Endothelial cell of umbilical vein (primary cell): ENCODE data around the gene TGFBI. TPM values are rescaled to one million over a fixed set of nuclear protein-coding genes. Genes with fewer than 3 reads are reported as not detected.

Experiments
- BruUV-seq: library from RNA; stranded (reverse); fragments of 400-500 nt; replicated peaks from 2 replicates; lab custom pipeline; 2021; lab: Mats Ljungman, UMichigan
- CTCF ChIA-PET: fragments of 300-600, 350-600 bp; sonication (Branson Sonifier 250); formaldehyde crosslinking; loops from one replicate; lab custom pipeline; 2021; ENCODE audit warnings: antibody characterized with exemption, inconsistent platforms; lab: Charles Lee
- POLR2A ChIA-PET: fragments of 300-600, 350-600 bp; sonication (Branson Sonifier 250); formaldehyde crosslinking; loops from one replicate; lab custom pipeline; 2021; ENCODE audit warnings: antibody characterized with exemption, inconsistent platforms; lab: Charles Lee
- DNase-seq: peaks from one replicate; pipeline ENCODE4 v3.0.0-alpha.2; 2011; ENCODE audit warnings: low read depth, low spot score
- FAIRE-seq: peaks from 2 replicates; lab custom pipeline; 2011; peaks lifted over from hg19 to GRCh38; lab: Jason Lieb, UNC
- H2AFZ ChIP-seq: 2 replicates; pipeline ENCODE4 v1.6.0; 2012; ENCODE audit warnings: low read depth, low read length, control low read depth, inconsistent platforms
- H3K27ac ChIP-seq: 2 replicates; pipeline ENCODE4 v1.5.1; 2011; ENCODE audit warnings: low read depth, mild to moderate bottlenecking, control low read depth, low read length, moderate library complexity; ENCODE audit not compliant: insufficient read depth
- H3K27me3 ChIP-seq, 2 experiments: 2 replicates each; pipeline versions ENCODE4 v1.6.0 to v1.6.1; 2011; ENCODE audit warnings: low read length in 2 of 2, mixed read lengths in 1 of 2; ENCODE audit not compliant: control insufficient read depth in 2 of 2, insufficient read depth in 2 of 2
- H3K36me3 ChIP-seq, 2 experiments: 2 replicates in 1 of 2; 3 replicates in 1 of 2; pipeline ENCODE4 v1.5.1; 2011; ENCODE audit warnings: low read length in 2 of 2, mild to moderate bottlenecking in 1 of 2, moderate library complexity in 1 of 2; ENCODE audit not compliant: control insufficient read depth in 2 of 2, insufficient read depth in 2 of 2; ENCODE audit errors: extremely low read depth in 1 of 2
- H3K4me1 ChIP-seq: 3 replicates; pipeline ENCODE4 v1.5.1; 2011; ENCODE audit warnings: mild to moderate bottlenecking, low read length; ENCODE audit not compliant: control insufficient read depth, insufficient read depth; ENCODE audit errors: extremely low read depth
- H3K4me2 ChIP-seq: 2 replicates; pipeline ENCODE4 v1.6.1; 2011; ENCODE audit warnings: low read length, control low read depth, mixed read lengths; ENCODE audit not compliant: insufficient read depth
- H3K4me3 ChIP-seq, 3 experiments: fragments of 200-600 bp in 1 of 3; sonication (generic), shearing (Covaris generic) in 1 of 3; replicated peaks in 1 of 3; 2 replicates each; pipeline ENCODE4 v1.5.1; 2011 to 2016; ENCODE audit warnings: control low read depth in 3 of 3, low read length in 3 of 3, mild to moderate bottlenecking in 2 of 3, inconsistent platforms in 1 of 3, low read depth in 1 of 3, moderate library complexity in 1 of 3; ENCODE audit not compliant: insufficient read depth in 1 of 3
- H3K79me2 ChIP-seq: 2 replicates; pipeline ENCODE4 v1.6.0; 2012; ENCODE audit warnings: low read length, inconsistent platforms; ENCODE audit not compliant: control insufficient read depth, insufficient read depth
- H3K9ac ChIP-seq: replicated peaks from 2 replicates; pipeline ENCODE3; 2011; ENCODE audit warnings: low read length, control low read depth; ENCODE audit not compliant: insufficient read depth; ENCODE audit errors: extremely low read depth
- H3K9me1 ChIP-seq: replicated peaks from 3 replicates; pipeline ENCODE4 v1.6.0; 2011; ENCODE audit warnings: mild to moderate bottlenecking, low read length; ENCODE audit not compliant: control insufficient read depth, insufficient read depth; ENCODE audit errors: extremely low read depth
- H3K9me3 ChIP-seq: replicated peaks from 2 replicates; pipeline ENCODE4 v1.5.1; 2012; ENCODE audit warnings: low read length, inconsistent platforms; ENCODE audit not compliant: control insufficient read depth, insufficient read depth
- H4K20me1 ChIP-seq: replicated peaks from 2 replicates; pipeline ENCODE3; 2011; ENCODE audit warnings: mild to moderate bottlenecking, low read length; ENCODE audit not compliant: control insufficient read depth, insufficient read depth; ENCODE audit errors: extremely low read depth
- CTCF ChIP-seq, 2 donors: IDR thresholded peaks; 1 replicate in 1 of 2; 2 replicates in 1 of 2; pipeline ENCODE4 v1.5.1; 2011; ENCODE audit warnings: low read length in 2 of 2, mild to moderate bottlenecking in 2 of 2, moderate library complexity in 2 of 2, control low read depth in 1 of 2, inconsistent platforms in 1 of 2, low read depth in 1 of 2; ENCODE audit not compliant: insufficient read depth in 1 of 2; ENCODE audit errors: extremely low read depth in 1 of 2
- EZH2 ChIP-seq: IDR thresholded peaks from 2 replicates; pipeline ENCODE4 v1.6.1; 2012; ENCODE audit warnings: borderline replicate concordance, low read depth, mild to moderate bottlenecking, moderate library complexity, low read length, inconsistent platforms; ENCODE audit not compliant: severe bottlenecking
- FOS ChIP-seq: IDR thresholded peaks from 2 replicates; pipeline ENCODE4 v1.6.1; 2011; ENCODE audit warnings: mild to moderate bottlenecking, low read length, moderate library complexity, borderline replicate concordance; ENCODE audit not compliant: insufficient read depth
- GATA2 ChIP-seq: IDR thresholded peaks from 2 replicates; pipeline ENCODE4 v1.7.0; 2011; ENCODE audit warnings: low read depth, mild to moderate bottlenecking, moderate library complexity, mixed read lengths, low read length; ENCODE audit not compliant: insufficient read length, insufficient read depth
- JUN ChIP-seq: IDR thresholded peaks from 2 replicates; pipeline ENCODE4 v1.6.1; 2011; ENCODE audit warnings: borderline replicate concordance, low read depth; ENCODE audit not compliant: insufficient read length, insufficient read depth
- MYC ChIP-seq: IDR thresholded peaks from one replicate; pipeline ENCODE4 v1.6.1; 2011; ENCODE audit warnings: mild to moderate bottlenecking, low read depth, low read length
- POLR2A ChIP-seq: IDR thresholded peaks from 2 replicates; pipeline ENCODE4 v1.6.1; 2012; ENCODE audit warnings: low read depth, mild to moderate bottlenecking, control low read depth, low read length
- POLR2AphosphoS5 ChIP-seq: IDR thresholded peaks from 2 replicates; pipeline ENCODE4 v1.6.1; 2012; ENCODE audit warnings: low read depth, mild to moderate bottlenecking, control low read depth, low read length, moderate library complexity; ENCODE audit not compliant: insufficient read depth
- dilution Hi-C: fragments of 300-500 bp; cut with MboI; formaldehyde crosslinking; loops from one replicate; pipeline ENCODE4 v1.15.0; 2019; ENCODE audit warnings: low sequenced_read_pairs; ENCODE audit not compliant: extremely low pct_ligation_motif_present
- intact Hi-C: fragments of 100-400 bp; cut with micrococcal nuclease; formaldehyde crosslinking; loops from one replicate; pipeline ENCODE4 v1.10.0; 2022
- polyA plus RNA-seq, 4 experiments: library from polyadenylated mRNA; depleted of rRNA in 3 of 4; stranded (reverse) in 3 of 4; unstranded in 1 of 4; fragments of >200 nt; gene quantifications; 2 replicates each; pipeline versions ENCODE4 v1.2.1 to v1.2.3, GENCODE V29; 2011 to 2012; ENCODE audit warnings: missing spikeins in 1 of 4
- total RNA-seq: library from RNA; stranded (reverse); gene quantifications from 2 replicates; pipeline ENCODE4 v1.2.3, GENCODE V29; 2021
- TF ChIP-seq, protein P1 (sequence below): IDR thresholded peaks from 2 replicates; pipeline ENCODE4 v1.6.1; 2011; ENCODE audit not compliant: insufficient read depth, insufficient read length

The TGFBI gene
- total and polyA plus RNA-seq, 2 donors (not counting 3 experiments of a cell fraction or from before 2014, with no cell fraction given), result 6.5 to 18.9 TPM

- CTCF ChIA-PET, result interaction anchor here (0.6 to 2.0 kb wide), 7 partner anchors 10 to 145 kb away, joined by 3 to 9 read pairs (median 3); no protein-coding TSS in a partner anchor
- no peaks in the 10 kb centered on the region for H3K9me3 ChIP-seq
- H3K27me3 ChIP-seq, result peaks cover 0 to 3% of the 10 kb centered on the region in 2 experiments
- FAIRE-seq (no peak), DNase-seq (no peak)
- no peaks in the 10 kb centered on the region for H3K4me1 ChIP-seq
- POLR2A ChIA-PET, result no interaction called here
- dilution Hi-C loops, result no loop called here
- no peaks in the 10 kb centered on the region for H3K9me1 ChIP-seq
- no TSS peak for BruUV-seq
- no peaks in the 10 kb centered on the region for H3K79me2 ChIP-seq
- intact Hi-C loops, result no loop called here
- H3K4me2 ChIP-seq, result no peak overlapping the region
- H4K20me1 ChIP-seq, result no peaks in the 10 kb centered on the region
- H2AFZ ChIP-seq, result no peak overlapping the region
- TF ChIP-seq EZH2 (no peak), FOS (no peak), POLR2AphosphoS5 (no peak), MYC (no peak), CTCF (IDR thresholded peaks at IDR 0.05; ENCODE audit: extremely low read depth in 1 of 2, insufficient read depth in 1 of 2, low read depth in 1 of 2, low read length in 2 of 2) (no peak), GATA2 (no peak), POLR2A (no peak), JUN (no peak)
- TF ChIP-seq, protein P1, sequence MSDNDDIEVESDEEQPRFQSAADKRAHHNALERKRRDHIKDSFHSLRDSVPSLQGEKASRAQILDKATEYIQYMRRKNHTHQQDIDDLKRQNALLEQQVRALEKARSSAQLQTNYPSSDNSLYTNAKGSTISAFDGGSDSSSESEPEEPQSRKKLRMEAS, result no peak
- H3K4me3 ChIP-seq, result no peak overlapping the region
- no peak overlapping the region for H3K27ac ChIP-seq
- H3K36me3 ChIP-seq, result no peaks in the 10 kb centered on the region
- no peak overlapping the region for H3K9ac ChIP-seq
These were observed 38.0 kb downstream of the TGFBI start for GRCh38 chr5:136066661-136067271.
